MM.1S (cell line): Measurements from ENCODE around the gene EBP.

Experiments
- DNase-seq: peaks from one replicate; pipeline ENCODE4 v3.0.0-alpha.2; 2015
- H2AFZ ChIP-seq: fragments of 300-600 bp; sonication (generic); 2 replicates; pipeline ENCODE4 v1.6.0; 2016; ENCODE audit warnings: antibody characterized with exemption, low read length
- H3F3A ChIP-seq: fragments of 300-600 bp; sonication (generic); 2 replicates; pipeline ENCODE4 v1.6.1; 2016; ENCODE audit warnings: mild to moderate bottlenecking, antibody characterized with exemption, low read length, moderate library complexity, mixed read lengths; ENCODE audit not compliant: insufficient read depth
- H3K27ac ChIP-seq: fragments of 300-600 bp; sonication (generic); 2 replicates; pipeline ENCODE4 v1.5.1; 2016; ENCODE audit warnings: mild to moderate bottlenecking, low read length
- H3K27me3 ChIP-seq: fragments of 300-600 bp; sonication (generic); replicated peaks from 2 replicates; pipeline ENCODE4 v1.6.0; 2016; ENCODE audit warnings: low read length; ENCODE audit not compliant: insufficient read depth
- H3K36me3 ChIP-seq: fragments of 300-600 bp; sonication (generic); replicated peaks from 2 replicates; pipeline ENCODE4 v1.6.1; 2016; ENCODE audit warnings: mild to moderate bottlenecking, low read length, mixed read lengths; ENCODE audit not compliant: insufficient read depth
- H3K4me1 ChIP-seq: fragments of 300-600 bp; sonication (generic); 2 replicates; pipeline ENCODE4 v1.6.1; 2016; ENCODE audit warnings: low read length, mixed read lengths
- H3K4me2 ChIP-seq: fragments of 300-600 bp; sonication (generic); 2 replicates; pipeline ENCODE4 v1.6.0; 2016; ENCODE audit warnings: low read depth, low read length
- H3K4me3 ChIP-seq: fragments of 300-600 bp; sonication (generic); 2 replicates; pipeline ENCODE4 v1.5.1; 2016; ENCODE audit warnings: low read length, mixed read lengths
- H3K79me2 ChIP-seq: fragments of 300-600 bp; sonication (generic); 2 replicates; pipeline ENCODE4 v1.6.1; 2016; ENCODE audit warnings: mixed run types, low read length, mixed read lengths
- H3K9ac ChIP-seq: fragments of 300-600 bp; sonication (generic); 2 replicates; pipeline ENCODE4 v1.6.1; 2016; ENCODE audit warnings: low read length, mixed read lengths
- H3K9me2 ChIP-seq: fragments of 300-600 bp; sonication (generic); replicated peaks from 2 replicates; pipeline ENCODE4 v1.6.1; 2016; ENCODE audit warnings: mild to moderate bottlenecking, low read length, mixed read lengths; ENCODE audit not compliant: insufficient read depth
- H3K9me3 ChIP-seq: fragments of 300-600 bp; sonication (generic); replicated peaks from 2 replicates; pipeline ENCODE4 v1.6.1; 2016; ENCODE audit warnings: mild to moderate bottlenecking, low read length, mixed read lengths; ENCODE audit not compliant: insufficient read depth
- H4K20me1 ChIP-seq: fragments of 300-600 bp; sonication (generic); 2 replicates; pipeline ENCODE4 v1.6.1; 2016; ENCODE audit warnings: mild to moderate bottlenecking, low read length, moderate library complexity, mixed read lengths; ENCODE audit not compliant: insufficient read depth
- CTCF ChIP-seq: fragments of 300-600 bp; sonication (generic); IDR thresholded peaks from 2 replicates; pipeline ENCODE4 v1.5.1; 2016; ENCODE audit warnings: antibody characterized with exemption, low read length, mixed read lengths
- EZH2 ChIP-seq: fragments of 300-600 bp; sonication (generic); optimal IDR thresholded peaks from 2 replicates; pipeline ENCODE3; 2017; ENCODE audit warnings: low read depth, mild to moderate bottlenecking, antibody characterized with exemption, low read length, mixed read lengths
- EZH2phosphoT487 ChIP-seq: fragments of 300-600 bp; sonication (generic); IDR thresholded peaks from 2 replicates; pipeline ENCODE4 v1.6.1; 2018; ENCODE audit warnings: antibody characterized with exemption, low read length

Gene EBP

GRCh38 chrX:48488034-48488433, 33.6 kb upstream of the EBP start:
- Histone ChIP-seq H4K20me1 (no peaks in the 10 kb centered on the region), H3K4me2 (no peak overlapping the region), H2AFZ (no peak overlapping the region), H3K27me3 (no peaks in the 10 kb centered on the region), H3K27ac (no peak overlapping the region), H3F3A (no peaks in the 10 kb centered on the region), H3K4me1 (no peaks in the 10 kb centered on the region), H3K4me3 (no peak overlapping the region), H3K79me2 (no peaks in the 10 kb centered on the region), H3K36me3 (no peaks in the 10 kb centered on the region; the same call in 1 of the 2 replicates), H3K9me2 (no peaks in the 10 kb centered on the region), H3K9ac (no peak overlapping the region), H3K9me3 (no peaks in the 10 kb centered on the region)
- DNase-seq = no peak
- no peak for TF ChIP-seq EZH2
- no peak for TF ChIP-seq CTCF
- no peak for TF ChIP-seq EZH2phosphoT487

GRCh38 chrX:48489296-48489695, 32.3 kb upstream of the EBP start:
- Histone ChIP-seq H3K36me3 (no peaks in the 10 kb centered on the region; the same call in 1 of the 2 replicates), H3K9me3 (no peaks in the 10 kb centered on the region)
- no peak for TF ChIP-seq EZH2phosphoT487
- TF ChIP-seq EZH2 = no peak
- no peak for TF ChIP-seq CTCF

GRCh38 chrX:48489892-48490291, 31.7 kb upstream of the EBP start:
- H3K4me2 ChIP-seq = no peak overlapping the region

More at GRCh38 chrX:48489296-48489695, 32.3 kb upstream of the EBP start:
- Histone ChIP-seq H3K79me2 (no peaks in the 10 kb centered on the region), H3K9me2 (no peaks in the 10 kb centered on the region), H2AFZ (no peak overlapping the region), H3K27ac (no peak overlapping the region), H3F3A (no peaks in the 10 kb centered on the region), H3K4me1 (no peaks in the 10 kb centered on the region), H3K4me3 (no peak overlapping the region), H3K9ac (no peak overlapping the region), H3K27me3 (no peaks in the 10 kb centered on the region), H3K4me2 (no peak overlapping the region), H4K20me1 (no peaks in the 10 kb centered on the region)
- no peak for DNase-seq

More at GRCh38 chrX:48489892-48490291, 31.7 kb upstream of the EBP start:
- H3K9ac ChIP-seq = no peak overlapping the region
- no peaks in the 10 kb centered on the region for H3F3A ChIP-seq
- H3K9me3 ChIP-seq = no peaks in the 10 kb centered on the region
- no peak overlapping the region for H3K4me3 ChIP-seq
- H3K36me3 ChIP-seq = no peaks in the 10 kb centered on the region
- no peaks in the 10 kb centered on the region for H3K4me1 ChIP-seq
- H4K20me1 ChIP-seq = no peaks in the 10 kb centered on the region
- H3K27me3 ChIP-seq = no peaks in the 10 kb centered on the region
- no peaks in the 10 kb centered on the region for H3K79me2 ChIP-seq
- no peak overlapping the region for H2AFZ ChIP-seq
- TF ChIP-seq CTCF (no peak), EZH2 (no peak), EZH2phosphoT487 (no peak)
- H3K27ac ChIP-seq = no peak overlapping the region
- no peaks in the 10 kb centered on the region for H3K9me2 ChIP-seq
- no peak for DNase-seq
